ENCODE measurements around the gene MT3.
"Not testable (repeated sequence)": the region's sequence is repeated elsewhere in the genome, so short reads cannot be mapped to it uniquely, and the experiment has no call there.

The MT3 gene

GRCh38 chr16:56610609-56611111 is 21.3 kb downstream of the MT3 start:
- DNase-seq = peak in 1 of 2 experiments; percentile 36

- DNase-seq = no peak
Measured at GRCh38 chr16:56611281-56611833, 22.0 kb downstream of the MT3 start.

GRCh38 chr16:56613706-56614105 is 24.4 kb downstream of the MT3 start:
- DNase-seq = no peak

GRCh38 chr16:56614549-56614991 is 25.2 kb downstream of the MT3 start:
- no peak for DNase-seq

- DNase-seq = no peak
Measured at GRCh38 chr16:56615353-56615752, 26.0 kb downstream of the MT3 start.

GRCh38 chr16:56616608-56617211 is 27.4 kb downstream of the MT3 start:
- no peak for DNase-seq

GRCh38 chr16:56617212-56618085 is 28.1 kb downstream of the MT3 start:
- DNase-seq = no peak

- DNase-seq = no peak
Measured at GRCh38 chr16:56618138-56618537, 28.8 kb downstream of the MT3 start.

- no peak for DNase-seq
Measured at GRCh38 chr16:56620339-56620897, 31.1 kb downstream of the MT3 start.

GRCh38 chr16:56621665-56622445 is 32.5 kb downstream of the MT3 start:
- not testable (repeated sequence) for DNase-seq

- not testable (repeated sequence) for DNase-seq
Measured at GRCh38 chr16:56623184-56623583, 33.9 kb downstream of the MT3 start.

- DNase-seq = no peak
Measured at GRCh38 chr16:56623637-56624036, 34.3 kb downstream of the MT3 start.

- DNase-seq = no peak
Measured at GRCh38 chr16:56625140-56625942, 36.0 kb downstream of the MT3 start, which contains the start of gene MT1E. Gene MT1E (plus strand): TSS chr16:56625781. CDS start chr16:56625852, 71 bp downstream.

- DNase-seq = no peak
Measured at GRCh38 chr16:56625943-56626654, 36.8 kb downstream of the MT3 start.

- no peak for DNase-seq
Measured at GRCh38 chr16:56626685-56627084, 37.4 kb downstream of the MT3 start.

GRCh38 chr16:56628486-56629350 is 39.4 kb downstream of the MT3 start:
- no peak for DNase-seq

- no peak for DNase-seq
Measured at GRCh38 chr16:56629531-56629930, 40.2 kb downstream of the MT3 start.

- DNase-seq = no peak
Measured at GRCh38 chr16:56630134-56630533, 40.8 kb downstream of the MT3 start.

- DNase-seq = no peak
Measured at GRCh38 chr16:56631197-56631596, 41.9 kb downstream of the MT3 start.

- no peak for DNase-seq
Measured at GRCh38 chr16:56631832-56632155, 42.5 kb downstream of the MT3 start.

Measured in activated CD4-positive, alpha-beta T cell treated with anti-CD3 and anti-CD28 coated beads, Interleukin-2, amount 50 U/mL, for 4 hours (primary cell).